ENCODE results near the gene VPS9D1.
"Not testable (repeated sequence)": the region's sequence is repeated elsewhere in the genome, so short reads cannot be mapped to it uniquely, and the experiment has no call there.

Gene VPS9D1

DNA sequence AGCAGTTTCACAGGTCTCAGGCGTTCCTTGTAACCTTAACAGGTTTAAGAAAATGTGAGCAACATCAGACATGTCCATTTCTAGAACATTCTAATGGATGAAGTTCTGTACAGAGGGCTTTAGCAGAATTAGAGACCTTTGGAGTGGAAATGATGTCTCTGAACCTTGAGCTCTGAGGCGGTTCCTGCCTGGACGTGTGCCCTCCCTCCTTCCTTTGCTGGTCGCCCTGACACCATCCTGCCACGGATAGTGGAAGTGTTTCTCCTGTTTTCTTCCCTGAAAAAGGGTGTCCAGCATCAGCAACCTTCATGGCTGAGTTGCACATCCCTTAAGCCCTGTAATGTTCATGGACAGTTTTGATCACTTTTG is 51.9 kb downstream of the VPS9D1 start:
- H3K4me3 ChIP-seq (ENCODE audit: low read depth, low read length) = no peak overlapping the region
- DNase-seq (ENCODE audit: low read depth) = no peak
- TF ChIP-seq CTCF (IDR thresholded peaks at IDR 0.05; ENCODE audit: low read depth, low read length, missing control alignments) = no peak

- DNase-seq (ENCODE audit: low read depth) = no peak
- no peak overlapping the region for H3K4me3 ChIP-seq (ENCODE audit: low read depth, low read length)
- no peak for TF ChIP-seq CTCF (IDR thresholded peaks at IDR 0.05; ENCODE audit: low read depth, low read length, missing control alignments)
These were observed 53.1 kb downstream of the VPS9D1 start for GRCh38 chr16:89667633-89668032.

GRCh38 chr16:89667000-89667399 is 53.7 kb downstream of the VPS9D1 start:
- TF ChIP-seq CTCF (IDR thresholded peaks at IDR 0.05; ENCODE audit: low read depth, low read length, missing control alignments) = peak; percentile 36

GRCh38 chr16:89664238-89664637 is 56.5 kb downstream of the VPS9D1 start:
- DNase-seq (ENCODE audit: low read depth); H3K4me3 ChIP-seq (ENCODE audit: low read depth, low read length): not testable (repeated sequence)

More at GRCh38 chr16:89667000-89667399, 53.7 kb downstream of the VPS9D1 start:
- not testable (repeated sequence) for DNase-seq (ENCODE audit: low read depth); H3K4me3 ChIP-seq (ENCODE audit: low read depth, low read length)

- TF ChIP-seq CTCF (IDR thresholded peaks at IDR 0.05; ENCODE audit: low read depth, low read length, missing control alignments) = no peak
- no peak for DNase-seq (ENCODE audit: low read depth)
- H3K4me3 ChIP-seq (ENCODE audit: low read depth, low read length) = no peak overlapping the region
These were observed 59.5 kb downstream of the VPS9D1 start for GRCh38 chr16:89661215-89661614.

DNA sequence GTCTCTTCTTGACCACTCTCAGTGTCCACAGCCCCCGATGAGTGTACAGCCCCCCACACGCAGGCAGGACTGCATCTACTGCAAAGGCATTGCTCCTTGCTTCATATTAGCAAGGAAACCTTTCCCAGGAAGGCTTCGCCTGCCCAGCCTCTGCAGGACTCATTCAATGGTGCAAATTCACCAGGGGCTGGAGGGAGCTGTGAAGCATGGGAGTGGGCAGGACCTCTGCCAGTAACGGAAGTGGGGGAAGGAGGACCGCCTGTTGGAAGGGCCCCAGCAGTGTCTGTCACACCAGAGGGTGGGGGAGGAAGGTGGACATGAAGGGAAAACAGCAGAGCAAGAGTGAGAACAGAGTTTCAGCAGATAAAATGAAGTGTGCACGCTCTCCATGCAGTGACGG is 60.6 kb downstream of the VPS9D1 start:
- no peak for DNase-seq (ENCODE audit: low read depth)

DNA sequence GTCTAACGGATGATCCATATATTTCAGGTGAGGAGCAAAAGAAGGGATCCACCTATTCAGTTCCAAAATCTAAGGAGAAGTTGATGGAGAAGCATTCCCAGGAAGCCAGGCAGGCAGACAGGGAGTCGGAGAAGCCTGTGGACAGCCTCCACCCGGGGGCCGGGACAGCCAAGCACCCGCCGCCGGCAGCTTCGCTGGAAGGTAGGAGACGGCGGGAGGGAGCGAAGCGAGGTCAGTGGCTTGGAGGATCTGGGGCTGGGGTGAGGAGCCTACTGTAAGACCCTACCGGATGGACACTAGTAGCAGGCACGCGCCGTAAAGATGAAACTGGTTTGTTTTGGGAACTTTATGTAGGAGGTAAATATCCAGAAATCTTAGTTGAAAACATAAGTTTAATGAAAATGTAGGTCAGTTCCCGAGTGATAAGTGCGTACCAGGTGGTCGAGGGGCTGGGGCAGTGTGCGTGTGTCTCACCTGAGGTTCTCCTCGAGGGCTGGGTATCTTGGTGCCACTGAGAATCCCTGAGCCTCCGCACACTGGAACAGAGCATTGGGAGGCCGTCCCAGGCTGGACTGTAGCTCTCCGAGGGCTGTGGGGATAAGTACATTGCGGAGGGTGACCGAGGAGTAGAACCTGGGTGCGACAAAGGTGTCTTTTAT is 62.3 kb downstream of the VPS9D1 start:
- H3K4me3 ChIP-seq (ENCODE audit: low read depth, low read length) = peak overlapping the region; percentile 66
- no peak for DNase-seq (ENCODE audit: low read depth)
- no peak for TF ChIP-seq CTCF (IDR thresholded peaks at IDR 0.05; ENCODE audit: low read depth, low read length, missing control alignments)

More for the DNA sequence above, 60.6 kb downstream of the VPS9D1 start:
- TF ChIP-seq CTCF (IDR thresholded peaks at IDR 0.05; ENCODE audit: low read depth, low read length, missing control alignments) = no peak
- H3K4me3 ChIP-seq (ENCODE audit: low read depth, low read length) = no peak overlapping the region
